HEK293 (cell line): Measurements from ENCODE around the gene SENP7.

ENCODE experiments used
- CTCF ChIA-PET: fragments of 350-600 bp; formaldehyde crosslinking; extraction: SDS; loops from one replicate; lab custom pipeline; 2021; ENCODE audit warnings: antibody characterized with exemption; lab: Yijun Ruan, JAX
- POLR2A ChIA-PET: fragments of 300-600 bp; formaldehyde crosslinking; extraction: SDS; loops from one replicate; lab custom pipeline; 2020; ENCODE audit warnings: antibody characterized with exemption, inconsistent platforms; lab: Yijun Ruan, JAX
- H3K27ac ChIP-seq: fragments of 200-500 bp; sonication (Bioruptor generic); 2 replicates; pipeline ENCODE4 v1.5.1; 2014; ENCODE audit warnings: low read depth, low read length, control low read depth, inconsistent platforms; ENCODE audit errors: extremely low read depth
- H3K36me3 ChIP-seq, 2 experiments: fragments of 200-500 bp in 1 of 2; sonication (Bioruptor generic) in 1 of 2; 1 replicate in 1 of 2; 2 replicates in 1 of 2; pipeline ENCODE4 v1.5.1; 2014 to 2017; ENCODE audit warnings: inconsistent platforms in 2 of 2, low read length in 2 of 2; ENCODE audit not compliant: control insufficient read depth in 2 of 2, insufficient read depth in 1 of 2
- H3K4me1 ChIP-seq: fragments of 200-500 bp; sonication (Bioruptor generic); 2 replicates; pipeline ENCODE4 v1.5.1; 2014; ENCODE audit warnings: mild to moderate bottlenecking, low read length, inconsistent platforms; ENCODE audit not compliant: control insufficient read depth, insufficient read depth
- H3K4me3 ChIP-seq: 2 replicates; pipeline ENCODE4 v1.5.1; 2011; ENCODE audit warnings: low read depth, mild to moderate bottlenecking, control low read depth, low read length, moderate library complexity
- H3K9me3 ChIP-seq: fragments of 200-500 bp; sonication (Bioruptor generic); 2 replicates; pipeline ENCODE4 v1.5.1; 2014; ENCODE audit warnings: low read depth, low read length, inconsistent platforms; ENCODE audit not compliant: control insufficient read depth, insufficient read depth
- HOXD13 ChIP-seq: sonication (generic); formaldehyde crosslinking; IDR thresholded peaks from 2 replicates; pipeline ENCODE4 v1.8.0; 2022; ENCODE audit warnings: missing genetic modification reagents, borderline replicate concordance
- OSR2 ChIP-seq: fragments of 450-650 bp; formaldehyde crosslinking; IDR thresholded peaks from 2 replicates; pipeline ENCODE4 v1.5.1; 2016; ENCODE audit warnings: missing biosample characterization, missing genetic modification characterization
- WT1 ChIP-seq: fragments of 450-650 bp; formaldehyde crosslinking; IDR thresholded peaks from 2 replicates; pipeline ENCODE4 v1.5.1; 2016; ENCODE audit warnings: missing biosample characterization, missing genetic modification characterization
- YY2 ChIP-seq: fragments of 450-650 bp; formaldehyde crosslinking; IDR thresholded peaks from 2 replicates; pipeline ENCODE4 v1.5.1; 2016; ENCODE audit warnings: missing biosample characterization, missing genetic modification characterization
- ZNF214 ChIP-seq: fragments of 450-650 bp; formaldehyde crosslinking; IDR thresholded peaks from 2 replicates; pipeline ENCODE4 v1.5.1; 2017; ENCODE audit warnings: missing biosample characterization, mild to moderate bottlenecking, missing genetic modification characterization, borderline replicate concordance
- ZNF26 ChIP-seq: fragments of 450-650 bp; formaldehyde crosslinking; IDR thresholded peaks from 2 replicates; pipeline ENCODE4 v1.5.1; 2016; ENCODE audit warnings: missing biosample characterization, missing genetic modification characterization
- ZNF335 ChIP-seq: fragments of 450-650 bp; formaldehyde crosslinking; conservative IDR thresholded peaks from 2 replicates; pipeline ENCODE4 v1.5.1; 2016; ENCODE audit warnings: missing biosample characterization, missing genetic modification characterization
- ZNF391 ChIP-seq: fragments of 450-650 bp; formaldehyde crosslinking; IDR thresholded peaks from 2 replicates; pipeline ENCODE4 v1.5.1; 2016; ENCODE audit warnings: low read depth, missing biosample characterization, missing genetic modification characterization, borderline replicate concordance
- ZNF521 ChIP-seq: fragments of 450-650 bp; formaldehyde crosslinking; IDR thresholded peaks from 2 replicates; pipeline ENCODE4 v1.5.1; 2017; ENCODE audit warnings: missing biosample characterization, mild to moderate bottlenecking, missing genetic modification characterization
- ZNF544 ChIP-seq: fragments of 450-650 bp; formaldehyde crosslinking; IDR thresholded peaks from 2 replicates; pipeline ENCODE4 v1.5.0; 2017; ENCODE audit warnings: missing biosample characterization, missing genetic modification characterization
- ZNF768 ChIP-seq: fragments of 450-650 bp; formaldehyde crosslinking; IDR thresholded peaks from 2 replicates; pipeline ENCODE4 v1.5.1; 2018; ENCODE audit warnings: missing biosample characterization, mild to moderate bottlenecking, missing genetic modification characterization
- ZNF776 ChIP-seq: fragments of 450-650 bp; formaldehyde crosslinking; IDR thresholded peaks from 2 replicates; pipeline ENCODE4 v1.5.0; 2017; ENCODE audit warnings: missing biosample characterization, missing genetic modification characterization, borderline replicate concordance
- ZNF791 ChIP-seq: fragments of 450-650 bp; formaldehyde crosslinking; IDR thresholded peaks from 2 replicates; pipeline ENCODE4 v1.5.1; 2016; ENCODE audit warnings: missing biosample characterization, missing genetic modification characterization
- ZSCAN4 ChIP-seq: fragments of 450-650 bp; formaldehyde crosslinking; IDR thresholded peaks from 2 replicates; pipeline ENCODE4 v1.5.1; 2017; ENCODE audit warnings: missing biosample characterization, missing genetic modification characterization
- TF ChIP-seq, protein P1 (sequence below): fragments of 450-650 bp; formaldehyde crosslinking; IDR thresholded peaks from 2 replicates; pipeline ENCODE4 v1.5.1; 2017; ENCODE audit warnings: missing biosample characterization, missing genetic modification characterization
- TF ChIP-seq, protein P2 (sequence below): fragments of 450-650 bp; formaldehyde crosslinking; IDR thresholded peaks from 2 replicates; pipeline ENCODE4 v1.5.1; 2016; ENCODE audit warnings: missing biosample characterization, missing genetic modification characterization
- TF ChIP-seq, protein P3 (sequence below): fragments of 450-650 bp; formaldehyde crosslinking; IDR thresholded peaks from 2 replicates; pipeline ENCODE4 v1.5.1; 2016; ENCODE audit warnings: missing biosample characterization, missing genetic modification characterization

SENP7 gene

DNA sequence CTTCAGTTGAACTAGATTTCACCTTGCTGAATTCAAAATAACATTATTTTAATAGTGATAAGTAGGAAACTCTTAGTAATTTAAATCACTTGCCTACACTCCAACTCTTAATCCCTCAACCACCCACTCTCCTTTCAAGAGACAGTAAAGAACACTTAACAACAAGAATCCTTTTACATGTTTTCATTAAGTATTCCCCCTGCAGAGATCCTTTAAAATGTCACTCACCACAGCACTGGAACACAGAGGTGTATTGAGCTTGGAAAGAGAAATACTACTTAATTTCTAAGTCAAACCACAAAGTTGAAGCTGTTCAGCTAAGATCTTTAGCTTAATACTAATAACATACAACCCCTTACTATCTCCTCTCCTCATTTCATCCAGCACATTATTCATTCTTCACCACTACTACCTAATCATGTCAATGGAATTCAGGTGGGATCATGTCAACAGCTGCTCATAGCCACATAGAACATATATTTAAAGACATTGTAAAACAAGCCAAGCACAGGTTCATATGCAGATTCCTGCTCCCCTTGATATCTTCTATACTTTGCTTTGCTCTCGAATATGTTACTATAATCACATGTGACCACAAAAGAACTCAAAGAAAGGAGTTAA is 233.1 kb downstream of the SENP7 start:
- no peak overlapping the region for H3K4me3 ChIP-seq
- no peak for TF ChIP-seq ZNF521 (tag by site-specific recombination)
- no peak for TF ChIP-seq HOXD13 (CRISPR knock-in tag)
- TF ChIP-seq, protein P1, sequence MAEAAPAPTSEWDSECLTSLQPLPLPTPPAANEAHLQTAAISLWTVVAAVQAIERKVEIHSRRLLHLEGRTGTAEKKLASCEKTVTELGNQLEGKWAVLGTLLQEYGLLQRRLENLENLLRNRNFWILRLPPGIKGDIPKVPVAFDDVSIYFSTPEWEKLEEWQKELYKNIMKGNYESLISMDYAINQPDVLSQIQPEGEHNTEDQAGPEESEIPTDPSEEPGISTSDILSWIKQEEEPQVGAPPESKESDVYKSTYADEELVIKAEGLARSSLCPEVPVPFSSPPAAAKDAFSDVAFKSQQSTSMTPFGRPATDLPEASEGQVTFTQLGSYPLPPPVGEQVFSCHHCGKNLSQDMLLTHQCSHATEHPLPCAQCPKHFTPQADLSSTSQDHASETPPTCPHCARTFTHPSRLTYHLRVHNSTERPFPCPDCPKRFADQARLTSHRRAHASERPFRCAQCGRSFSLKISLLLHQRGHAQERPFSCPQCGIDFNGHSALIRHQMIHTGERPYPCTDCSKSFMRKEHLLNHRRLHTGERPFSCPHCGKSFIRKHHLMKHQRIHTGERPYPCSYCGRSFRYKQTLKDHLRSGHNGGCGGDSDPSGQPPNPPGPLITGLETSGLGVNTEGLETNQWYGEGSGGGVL (tag by site-specific recombination) = no peak
- no peak for TF ChIP-seq OSR2 (tag by site-specific recombination)
- TF ChIP-seq ZNF335 (tag by site-specific recombination) = no peak
- TF ChIP-seq, protein P2, sequence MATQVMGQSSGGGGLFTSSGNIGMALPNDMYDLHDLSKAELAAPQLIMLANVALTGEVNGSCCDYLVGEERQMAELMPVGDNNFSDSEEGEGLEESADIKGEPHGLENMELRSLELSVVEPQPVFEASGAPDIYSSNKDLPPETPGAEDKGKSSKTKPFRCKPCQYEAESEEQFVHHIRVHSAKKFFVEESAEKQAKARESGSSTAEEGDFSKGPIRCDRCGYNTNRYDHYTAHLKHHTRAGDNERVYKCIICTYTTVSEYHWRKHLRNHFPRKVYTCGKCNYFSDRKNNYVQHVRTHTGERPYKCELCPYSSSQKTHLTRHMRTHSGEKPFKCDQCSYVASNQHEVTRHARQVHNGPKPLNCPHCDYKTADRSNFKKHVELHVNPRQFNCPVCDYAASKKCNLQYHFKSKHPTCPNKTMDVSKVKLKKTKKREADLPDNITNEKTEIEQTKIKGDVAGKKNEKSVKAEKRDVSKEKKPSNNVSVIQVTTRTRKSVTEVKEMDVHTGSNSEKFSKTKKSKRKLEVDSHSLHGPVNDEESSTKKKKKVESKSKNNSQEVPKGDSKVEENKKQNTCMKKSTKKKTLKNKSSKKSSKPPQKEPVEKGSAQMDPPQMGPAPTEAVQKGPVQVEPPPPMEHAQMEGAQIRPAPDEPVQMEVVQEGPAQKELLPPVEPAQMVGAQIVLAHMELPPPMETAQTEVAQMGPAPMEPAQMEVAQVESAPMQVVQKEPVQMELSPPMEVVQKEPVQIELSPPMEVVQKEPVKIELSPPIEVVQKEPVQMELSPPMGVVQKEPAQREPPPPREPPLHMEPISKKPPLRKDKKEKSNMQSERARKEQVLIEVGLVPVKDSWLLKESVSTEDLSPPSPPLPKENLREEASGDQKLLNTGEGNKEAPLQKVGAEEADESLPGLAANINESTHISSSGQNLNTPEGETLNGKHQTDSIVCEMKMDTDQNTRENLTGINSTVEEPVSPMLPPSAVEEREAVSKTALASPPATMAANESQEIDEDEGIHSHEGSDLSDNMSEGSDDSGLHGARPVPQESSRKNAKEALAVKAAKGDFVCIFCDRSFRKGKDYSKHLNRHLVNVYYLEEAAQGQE (tag by site-specific recombination) = no peak
- no peak for TF ChIP-seq ZNF26 (tag by site-specific recombination)
- no peak for TF ChIP-seq ZNF768 (tag by site-specific recombination)
- TF ChIP-seq ZNF544 (tag by site-specific recombination) = no peak
- no peak for TF ChIP-seq ZNF791 (tag by site-specific recombination)
- TF ChIP-seq, protein P3, sequence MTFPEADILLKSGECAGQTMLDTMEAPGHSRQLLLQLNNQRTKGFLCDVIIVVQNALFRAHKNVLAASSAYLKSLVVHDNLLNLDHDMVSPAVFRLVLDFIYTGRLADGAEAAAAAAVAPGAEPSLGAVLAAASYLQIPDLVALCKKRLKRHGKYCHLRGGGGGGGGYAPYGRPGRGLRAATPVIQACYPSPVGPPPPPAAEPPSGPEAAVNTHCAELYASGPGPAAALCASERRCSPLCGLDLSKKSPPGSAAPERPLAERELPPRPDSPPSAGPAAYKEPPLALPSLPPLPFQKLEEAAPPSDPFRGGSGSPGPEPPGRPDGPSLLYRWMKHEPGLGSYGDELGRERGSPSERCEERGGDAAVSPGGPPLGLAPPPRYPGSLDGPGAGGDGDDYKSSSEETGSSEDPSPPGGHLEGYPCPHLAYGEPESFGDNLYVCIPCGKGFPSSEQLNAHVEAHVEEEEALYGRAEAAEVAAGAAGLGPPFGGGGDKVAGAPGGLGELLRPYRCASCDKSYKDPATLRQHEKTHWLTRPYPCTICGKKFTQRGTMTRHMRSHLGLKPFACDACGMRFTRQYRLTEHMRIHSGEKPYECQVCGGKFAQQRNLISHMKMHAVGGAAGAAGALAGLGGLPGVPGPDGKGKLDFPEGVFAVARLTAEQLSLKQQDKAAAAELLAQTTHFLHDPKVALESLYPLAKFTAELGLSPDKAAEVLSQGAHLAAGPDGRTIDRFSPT (tag by site-specific recombination) = no peak
- no peak for TF ChIP-seq YY2 (tag by site-specific recombination)
- no peak for TF ChIP-seq ZSCAN4 (tag by site-specific recombination)
- TF ChIP-seq ZNF391 (tag by site-specific recombination) = no peak
- TF ChIP-seq ZNF776 (tag by site-specific recombination) = no peak
- no peak for TF ChIP-seq WT1
- TF ChIP-seq ZNF214 (tag by site-specific recombination) = no peak
- H3K4me1 ChIP-seq = no peaks in the 10 kb centered on the region
- ChIA-PET POLR2A (no interaction called here), CTCF (no interaction called here)
- no peaks in the 10 kb centered on the region for H3K36me3 ChIP-seq
- H3K9me3 ChIP-seq = no peaks in the 10 kb centered on the region
- H3K27ac ChIP-seq = no peak overlapping the region
